ENCODE measurements around the gene C8G. TPM values are rescaled to one million over a fixed set of nuclear protein-coding genes. Genes with fewer than 3 reads are reported as not detected.

Gene C8G
- total RNA-seq, 6 experiments from 2014 or later: 248 to 755 (median 453) TPM

- intact Hi-C loops (cut with DNase I): no loop called here
- DNase-seq (no peak), ATAC-seq (no peak)
- Histone ChIP-seq H3K27me3 (no peaks in the 10 kb centered on the region), H3K36me3 (no peaks in the 10 kb centered on the region), H3K27ac (no peak overlapping the region), H3K4me3 (no peak overlapping the region), H3K4me1 (no peaks in the 10 kb centered on the region), H3K9me3 (no peaks in the 10 kb centered on the region)
- no CpG with 5 or more reads among the region's 6 CpGs for WGBS (ENCODE audit: insufficient coverage, low coverage, low lambda C conversion rate, missing lambda C conversion rate)
- no peak for TF ChIP-seq POLR2A (IDR thresholded peaks at IDR 0.05)
- no peak for TF ChIP-seq CTCF (IDR thresholded peaks at IDR 0.05)
These were observed 12.9 kb downstream of the C8G start for GRCh38 chr9:136957901-136958300.

- H3K4me3 ChIP-seq: no peak overlapping the region
- H3K9me3 ChIP-seq: no peaks in the 10 kb centered on the region
- TF ChIP-seq CTCF (IDR thresholded peaks at IDR 0.05) (no peak), POLR2A (IDR thresholded peaks at IDR 0.05) (no peak)
- DNase-seq (no peak), ATAC-seq (no peak)
- no peak overlapping the region for H3K27ac ChIP-seq
- no peaks in the 10 kb centered on the region for H3K4me1 ChIP-seq
- WGBS (ENCODE audit: insufficient coverage, low coverage, low lambda C conversion rate, missing lambda C conversion rate): no CpG with 5 or more reads among the region's 7 CpGs
- no peaks in the 10 kb centered on the region for H3K36me3 ChIP-seq
- intact Hi-C loops (cut with DNase I): no loop called here
- no peaks in the 10 kb centered on the region for H3K27me3 ChIP-seq
These were observed 13.4 kb downstream of the C8G start for GRCh38 chr9:136958473-136958872.

- intact Hi-C loops (cut with DNase I): no loop called here
- no peaks in the 10 kb centered on the region for H3K9me3 ChIP-seq
- no peaks in the 10 kb centered on the region for H3K4me1 ChIP-seq
- H3K27me3 ChIP-seq: no peaks in the 10 kb centered on the region
- 30% methylated on average over 2 of the region's 28 CpGs for WGBS (ENCODE audit: insufficient coverage, low coverage, low lambda C conversion rate, missing lambda C conversion rate)
- H3K27ac ChIP-seq: no peak overlapping the region
- DNase-seq: no peak
- TF ChIP-seq POLR2A (IDR thresholded peaks at IDR 0.05) (no peak), CTCF (IDR thresholded peaks at IDR 0.05) (no peak)
- ATAC-seq: no peak
- H3K4me3 ChIP-seq: no peak overlapping the region
- H3K36me3 ChIP-seq: no peaks in the 10 kb centered on the region
These were observed 14.1 kb downstream of the C8G start for GRCh38 chr9:136958898-136959850.

- no peak for TF ChIP-seq CTCF (IDR thresholded peaks at IDR 0.05)
- TF ChIP-seq POLR2A (IDR thresholded peaks at IDR 0.05): no peak
- H3K9me3 ChIP-seq: no peaks in the 10 kb centered on the region
- 69% methylated on average over 12 of the region's 19 CpGs for WGBS (ENCODE audit: insufficient coverage, low coverage, low lambda C conversion rate, missing lambda C conversion rate)
- no peak overlapping the region for H3K27ac ChIP-seq
- DNase-seq (no peak), ATAC-seq (peak in 2 of 4 donors; percentile 3 to 28)
- H3K27me3 ChIP-seq: no peaks in the 10 kb centered on the region
- H3K4me3 ChIP-seq: no peak overlapping the region
- no peaks in the 10 kb centered on the region for H3K4me1 ChIP-seq
- no peaks in the 10 kb centered on the region for H3K36me3 ChIP-seq
- intact Hi-C loops (cut with DNase I): no loop called here
These were observed 15.3 kb downstream of the C8G start for GRCh38 chr9:136960212-136960937.

Data from right lobe of liver (tissue), 6 donors.